ENCODE data around the gene SLC44A1.

SLC44A1 gene

DNA sequence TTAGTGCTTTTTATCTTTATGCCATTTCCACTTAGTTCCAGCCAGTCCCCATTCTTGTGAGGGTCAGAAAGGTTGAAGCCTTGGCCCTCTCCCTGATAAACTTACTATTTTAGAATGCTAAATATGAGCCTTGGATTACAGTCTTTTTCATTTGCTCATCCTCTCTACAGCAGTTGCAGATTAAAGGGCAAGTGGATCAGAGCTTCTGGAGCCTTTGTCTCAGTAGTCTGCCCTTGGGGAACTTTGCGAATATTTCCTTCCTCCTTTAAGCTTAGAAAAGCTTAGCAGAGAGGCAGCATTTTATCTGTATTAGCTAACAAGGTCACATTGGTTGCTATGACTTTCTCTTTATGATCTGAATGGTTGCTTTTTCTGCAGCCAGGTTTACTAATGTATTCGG lies 214.9 kb downstream of the SLC44A1 start:
- TF ChIP-seq, protein P1, sequence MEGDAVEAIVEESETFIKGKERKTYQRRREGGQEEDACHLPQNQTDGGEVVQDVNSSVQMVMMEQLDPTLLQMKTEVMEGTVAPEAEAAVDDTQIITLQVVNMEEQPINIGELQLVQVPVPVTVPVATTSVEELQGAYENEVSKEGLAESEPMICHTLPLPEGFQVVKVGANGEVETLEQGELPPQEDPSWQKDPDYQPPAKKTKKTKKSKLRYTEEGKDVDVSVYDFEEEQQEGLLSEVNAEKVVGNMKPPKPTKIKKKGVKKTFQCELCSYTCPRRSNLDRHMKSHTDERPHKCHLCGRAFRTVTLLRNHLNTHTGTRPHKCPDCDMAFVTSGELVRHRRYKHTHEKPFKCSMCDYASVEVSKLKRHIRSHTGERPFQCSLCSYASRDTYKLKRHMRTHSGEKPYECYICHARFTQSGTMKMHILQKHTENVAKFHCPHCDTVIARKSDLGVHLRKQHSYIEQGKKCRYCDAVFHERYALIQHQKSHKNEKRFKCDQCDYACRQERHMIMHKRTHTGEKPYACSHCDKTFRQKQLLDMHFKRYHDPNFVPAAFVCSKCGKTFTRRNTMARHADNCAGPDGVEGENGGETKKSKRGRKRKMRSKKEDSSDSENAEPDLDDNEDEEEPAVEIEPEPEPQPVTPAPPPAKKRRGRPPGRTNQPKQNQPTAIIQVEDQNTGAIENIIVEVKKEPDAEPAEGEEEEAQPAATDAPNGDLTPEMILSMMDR (IDR thresholded peaks at IDR 0.05), result no peak
- TF ChIP-seq ZFX (IDR thresholded peaks at IDR 0.05; ENCODE audit: borderline replicate concordance), result no peak
- H3K27ac ChIP-seq, result no peak overlapping the region

GRCh38 chr9:105466898-105467455 lies 222.5 kb downstream of the SLC44A1 start:
- H3K27ac ChIP-seq, result no peak overlapping the region
- TF ChIP-seq, protein P1 (IDR thresholded peaks at IDR 0.05), result no peak
- no peak for TF ChIP-seq ZFX (IDR thresholded peaks at IDR 0.05; ENCODE audit: borderline replicate concordance)

DNA sequence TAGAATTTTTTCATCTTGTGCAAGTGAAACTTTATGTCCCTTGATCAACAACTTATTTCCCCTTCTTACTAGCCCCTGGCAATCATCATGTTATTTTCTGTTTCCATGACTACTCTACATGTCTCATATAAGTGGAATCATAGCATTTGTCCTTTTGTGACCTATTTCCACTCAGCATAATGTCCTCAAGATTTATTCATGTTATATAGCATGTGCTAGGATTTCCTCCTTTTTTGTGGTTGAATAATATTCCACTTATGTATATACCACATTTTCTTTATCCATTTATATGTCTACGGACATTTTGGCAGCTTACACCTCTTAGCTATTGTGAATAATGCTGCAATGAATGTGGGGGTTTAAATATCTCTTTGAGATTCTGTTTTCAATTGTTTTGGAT lies 224.4 kb downstream of the SLC44A1 start:
- no peak for TF ChIP-seq ZFX (IDR thresholded peaks at IDR 0.05; ENCODE audit: borderline replicate concordance)
- TF ChIP-seq, protein P1 (IDR thresholded peaks at IDR 0.05), result no peak

GRCh38 chr9:105473221-105473620 lies 228.8 kb downstream of the SLC44A1 start:
- H3K27ac ChIP-seq, result no peak overlapping the region
- no peak for TF ChIP-seq ZFX (IDR thresholded peaks at IDR 0.05; ENCODE audit: borderline replicate concordance)
- TF ChIP-seq, protein P1 (IDR thresholded peaks at IDR 0.05), result no peak

More for the DNA sequence above, 224.4 kb downstream of the SLC44A1 start:
- no peak overlapping the region for H3K27ac ChIP-seq

- no peak for TF ChIP-seq ZFX (IDR thresholded peaks at IDR 0.05; ENCODE audit: borderline replicate concordance)
- TF ChIP-seq, protein P1 (IDR thresholded peaks at IDR 0.05), result peak; percentile 34
- no peak overlapping the region for H3K27ac ChIP-seq
These were observed 230.9 kb downstream of the SLC44A1 start for GRCh38 chr9:105475302-105475701.

DNA sequence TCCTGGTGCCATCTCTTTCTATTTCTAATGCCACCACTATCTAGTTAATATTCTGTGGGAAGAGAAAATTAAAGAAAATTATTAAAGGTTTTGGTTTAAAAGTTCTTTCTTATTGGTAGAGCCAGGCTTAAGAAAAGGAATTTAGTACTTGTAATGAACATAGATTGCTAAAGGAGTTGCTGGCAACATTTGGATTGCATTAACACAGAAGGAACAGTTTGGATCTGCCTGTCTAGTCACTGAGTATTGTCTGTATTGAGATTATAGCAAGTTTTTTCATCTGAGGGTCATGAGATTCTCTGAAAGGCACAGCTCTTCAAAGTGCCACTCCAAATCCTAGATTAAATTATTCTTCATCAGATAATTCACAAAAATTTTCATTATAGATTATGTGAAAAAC lies 235.4 kb downstream of the SLC44A1 start:
- H3K27ac ChIP-seq, result no peak overlapping the region
- TF ChIP-seq ZFX (IDR thresholded peaks at IDR 0.05; ENCODE audit: borderline replicate concordance), result no peak
- TF ChIP-seq, protein P1 (IDR thresholded peaks at IDR 0.05), result no peak

DNA sequence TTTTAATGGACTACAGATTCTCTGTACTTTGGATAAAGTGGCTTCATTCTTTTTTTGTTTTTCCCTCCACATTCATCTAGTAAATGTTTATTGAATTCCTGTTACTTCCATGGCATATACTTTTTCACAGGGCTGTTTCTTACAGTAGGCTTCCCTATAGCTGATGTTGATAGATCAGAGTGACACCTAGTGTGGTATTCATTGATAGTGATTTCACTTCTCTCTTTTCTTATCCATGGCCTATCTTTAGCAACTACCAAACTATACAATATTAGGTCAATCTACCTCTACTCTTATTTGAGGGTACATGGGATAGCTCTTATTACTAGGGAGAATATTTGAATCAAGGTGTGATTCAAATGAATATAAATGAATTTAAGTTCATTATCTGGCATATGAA lies 239.2 kb downstream of the SLC44A1 start:
- H3K27ac ChIP-seq, result no peak overlapping the region
- TF ChIP-seq ZFX (IDR thresholded peaks at IDR 0.05; ENCODE audit: borderline replicate concordance), result no peak
- TF ChIP-seq, protein P1 (IDR thresholded peaks at IDR 0.05), result no peak
